SK-N-SH treated with all-trans-retinoic acid at 6 μM for 48 hours (cell line): ENCODE results near the gene ZNF84.

ENCODE experiments used
- ESRRG ChIP-seq: fragments of 250-450 bp; sonication (Bioruptor Pico); IDR thresholded peaks from 2 replicates; pipeline ENCODE4 v1.6.1; 2021; ENCODE audit warnings: mild to moderate bottlenecking
- OSR1 ChIP-seq: fragments of 250-450 bp; sonication (Bioruptor Pico); IDR thresholded peaks from 2 replicates; pipeline ENCODE4 v1.8.0; 2022; ENCODE audit warnings: moderate library complexity, mild to moderate bottlenecking, inconsistent platforms
- ZNF8 ChIP-seq: fragments of 450-650 bp; formaldehyde crosslinking; IDR thresholded peaks from 2 replicates; pipeline ENCODE4 v1.5.0; 2020; ENCODE audit warnings: mild to moderate bottlenecking, moderate library complexity

- TF ChIP-seq ZNF8 (CRISPR knock-in tag) (no peak), OSR1 (CRISPR knock-in tag) (no peak), ESRRG (CRISPR knock-in tag) (no peak)
Measured at GRCh38 chr12:133010657-133011297, 26.5 kb upstream of the ZNF84 start.
